ENCODE measurements around the gene SPATA9.
"Not testable (repeated sequence)": the region's sequence is repeated elsewhere in the genome, so short reads cannot be mapped to it uniquely, and the experiment has no call there.

SPATA9 gene

GRCh38 chr5:95646569-95647431, 36.0 kb downstream of the SPATA9 start, which contains the start of gene RFESD:
Gene RFESD, plus strand, starts transcription at chr5:95646777. Its CDS starts 5,495 bp downstream, at chr5:95652272.
- DNase-seq (ENCODE audit: low spot score): peak; percentile 97
- FAIRE-seq: peak; percentile 88

DNA sequence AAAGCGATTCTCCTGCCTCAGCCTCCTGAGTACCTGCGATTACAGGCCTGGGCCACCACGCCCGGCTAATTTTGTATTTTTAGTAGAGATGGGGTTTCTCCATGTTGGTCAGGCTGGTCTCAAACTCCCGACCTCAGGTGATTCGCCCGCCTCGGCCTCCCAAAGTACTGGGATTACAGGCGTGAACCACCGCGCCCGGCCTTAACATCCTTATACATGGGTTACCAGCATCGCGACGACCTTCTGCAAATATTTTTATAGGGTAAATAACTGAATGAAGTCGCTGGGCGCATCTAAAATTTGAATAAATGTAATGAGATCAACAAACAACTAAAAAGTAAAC, 36.6 kb downstream of the SPATA9 start:
- not testable (repeated sequence) for FAIRE-seq; DNase-seq (ENCODE audit: low spot score)

GRCh38 chr5:95644351-95645042, 38.3 kb downstream of the SPATA9 start:
- no peak for FAIRE-seq
- DNase-seq (ENCODE audit: low spot score): peak; percentile 56

- FAIRE-seq: no peak
- no peak for DNase-seq (ENCODE audit: low spot score)
Measured at GRCh38 chr5:95643152-95643551, 39.6 kb downstream of the SPATA9 start.

DNA sequence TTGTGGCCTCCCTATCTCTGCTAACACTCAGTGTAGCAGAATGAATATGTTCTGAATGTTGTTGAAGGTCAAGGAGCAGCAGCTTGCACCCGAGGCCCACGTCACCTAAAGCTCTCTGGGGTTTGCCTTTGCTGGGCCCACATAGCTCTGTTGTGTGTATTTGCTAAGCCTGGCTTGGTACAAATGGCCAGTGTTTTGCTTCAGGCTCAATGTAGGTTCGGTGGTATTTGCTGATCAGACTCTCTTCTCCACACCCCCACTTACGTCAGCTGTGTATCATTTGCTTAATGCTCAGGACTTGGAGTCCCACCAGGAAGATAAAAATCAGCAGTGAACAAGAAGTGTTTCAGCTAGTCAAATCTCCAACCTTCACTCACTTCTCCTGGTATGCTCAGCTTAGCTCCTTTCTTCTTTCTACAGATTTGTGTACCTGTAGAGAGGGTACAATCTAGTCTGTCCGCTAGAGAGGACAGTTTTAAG, 41.0 kb downstream of the SPATA9 start:
- FAIRE-seq: no peak
- DNase-seq (ENCODE audit: low spot score): no peak

DNA sequence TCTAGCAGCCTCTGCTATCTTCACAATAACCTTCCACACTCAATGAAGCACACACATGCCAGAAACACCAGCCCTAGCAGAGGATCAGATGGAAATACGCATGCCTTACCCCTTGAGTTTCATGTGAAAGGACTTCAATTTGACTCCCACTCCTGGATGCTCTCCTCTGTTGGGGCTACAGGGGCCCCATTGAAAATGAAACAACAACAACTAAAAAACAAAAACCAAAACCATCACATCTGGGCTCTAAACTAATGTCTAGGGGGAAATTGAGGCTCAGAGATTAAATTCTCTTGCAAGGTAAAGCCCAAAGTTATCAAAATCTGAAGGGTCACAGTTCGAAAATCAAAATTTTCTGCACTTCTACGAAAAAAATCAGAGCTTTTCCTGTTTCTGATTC, 44.2 kb downstream of the SPATA9 start:
- FAIRE-seq: no peak

GRCh38 chr5:95634081-95634480, 48.7 kb downstream of the SPATA9 start:
- DNase-seq (ENCODE audit: low spot score) (no peak), FAIRE-seq (no peak)

More for the DNA sequence above, 44.2 kb downstream of the SPATA9 start:
- no peak for DNase-seq (ENCODE audit: low spot score)

DNA sequence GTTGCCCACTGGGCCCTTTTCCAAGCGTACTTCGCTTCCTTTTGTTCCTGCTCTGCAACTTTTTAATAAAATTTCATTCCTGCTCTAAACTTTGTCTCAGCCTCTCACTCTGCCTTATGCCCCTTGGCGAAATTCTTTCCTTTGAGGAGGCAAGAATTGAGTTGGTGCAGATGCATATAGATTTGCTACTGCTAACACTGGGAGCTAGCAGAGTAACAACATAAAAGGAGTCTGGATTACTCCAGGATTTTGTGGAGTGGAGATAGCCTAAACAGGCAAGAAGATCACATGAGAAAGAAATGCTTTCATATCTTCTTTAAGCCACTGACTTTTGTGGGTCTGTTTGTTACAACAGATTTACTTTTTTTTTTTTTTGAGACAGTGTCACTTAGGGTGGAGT, 49.1 kb downstream of the SPATA9 start:
- DNase-seq (ENCODE audit: low spot score) (no peak), FAIRE-seq (no peak)

- not testable (repeated sequence) for DNase-seq (ENCODE audit: low spot score); FAIRE-seq
Measured at GRCh38 chr5:95632942-95633341, 49.8 kb downstream of the SPATA9 start.

DNA sequence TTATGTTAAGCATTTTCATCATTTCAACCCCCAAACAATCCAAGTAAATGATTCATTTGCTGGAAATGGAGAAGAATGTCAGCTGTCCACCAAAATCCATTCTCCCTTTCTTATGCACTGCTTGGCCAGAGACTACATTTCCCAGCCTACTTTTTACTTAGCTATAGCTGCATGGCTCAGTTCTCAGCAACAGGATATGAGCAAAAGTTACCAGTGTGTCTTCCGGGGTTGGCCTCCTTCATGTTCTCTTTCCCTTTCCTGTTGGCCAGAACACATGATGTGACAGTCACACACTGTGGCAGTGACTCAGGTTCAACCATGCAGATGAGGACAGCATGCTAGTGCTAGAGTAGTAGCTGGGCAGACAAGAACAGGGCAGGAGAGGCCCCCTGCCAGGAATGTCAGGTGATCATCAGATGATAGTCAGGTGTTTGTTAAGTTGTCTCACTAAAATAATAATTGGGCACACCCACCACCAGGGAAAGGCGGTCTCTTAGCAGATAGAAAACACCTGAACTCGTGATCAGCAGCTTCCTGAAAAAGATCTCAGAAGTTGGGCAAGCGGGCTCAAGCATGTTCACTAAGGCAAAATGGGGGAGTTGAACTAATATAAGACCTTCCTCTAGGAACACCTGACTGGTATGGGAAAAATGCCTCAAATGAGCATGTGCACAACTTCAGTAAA, 50.7 kb downstream of the SPATA9 start:
- DNase-seq (ENCODE audit: low spot score): peak; percentile 20
- no peak for FAIRE-seq

DNA sequence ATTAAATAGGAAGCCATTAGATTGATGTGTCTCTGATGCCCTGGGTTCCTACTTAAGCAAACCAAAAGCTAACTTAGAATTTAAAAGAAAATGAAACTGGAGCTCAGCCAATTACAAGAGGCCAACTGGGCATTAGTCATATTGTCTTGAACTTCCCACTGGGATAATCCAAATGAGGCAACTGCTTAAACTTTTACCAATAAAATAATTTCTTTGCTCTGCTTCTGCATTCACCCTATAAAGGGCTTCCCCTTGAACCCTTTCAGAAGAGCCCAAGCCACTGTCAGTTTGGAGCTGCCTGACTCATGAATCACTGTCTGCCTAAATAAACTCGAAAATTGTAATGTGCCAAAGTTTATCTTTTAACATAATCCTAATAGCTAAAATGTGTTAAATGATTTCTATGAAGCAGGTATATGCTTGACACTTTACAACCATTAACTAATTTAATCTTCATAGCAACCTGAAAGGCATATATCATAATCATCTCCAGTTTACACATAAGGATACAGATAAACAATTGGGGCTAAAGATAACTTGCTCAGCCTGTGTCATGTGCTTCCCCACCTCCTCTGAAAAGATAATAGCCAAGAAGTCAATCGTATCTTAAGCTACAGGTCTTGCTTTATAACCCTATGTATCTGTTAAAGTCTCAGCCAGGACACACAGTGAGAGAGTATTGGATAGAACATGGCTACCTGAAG, 51.4 kb downstream of the SPATA9 start:
- FAIRE-seq (no peak), DNase-seq (ENCODE audit: low spot score) (peak; percentile 23)

GRCh38 chr5:95630394-95630917, 52.3 kb downstream of the SPATA9 start:
- no peak for FAIRE-seq
- DNase-seq (ENCODE audit: low spot score): no peak

GRCh38 chr5:95628933-95629332, 53.9 kb downstream of the SPATA9 start:
- DNase-seq (ENCODE audit: low spot score) (no peak), FAIRE-seq (no peak)

GRCh38 chr5:95627971-95628810, 54.6 kb downstream of the SPATA9 start:
- FAIRE-seq (no peak), DNase-seq (ENCODE audit: low spot score) (no peak)

GRCh38 chr5:95626701-95627100, 56.1 kb downstream of the SPATA9 start:
- FAIRE-seq (no peak), DNase-seq (ENCODE audit: low spot score) (no peak)

DNA sequence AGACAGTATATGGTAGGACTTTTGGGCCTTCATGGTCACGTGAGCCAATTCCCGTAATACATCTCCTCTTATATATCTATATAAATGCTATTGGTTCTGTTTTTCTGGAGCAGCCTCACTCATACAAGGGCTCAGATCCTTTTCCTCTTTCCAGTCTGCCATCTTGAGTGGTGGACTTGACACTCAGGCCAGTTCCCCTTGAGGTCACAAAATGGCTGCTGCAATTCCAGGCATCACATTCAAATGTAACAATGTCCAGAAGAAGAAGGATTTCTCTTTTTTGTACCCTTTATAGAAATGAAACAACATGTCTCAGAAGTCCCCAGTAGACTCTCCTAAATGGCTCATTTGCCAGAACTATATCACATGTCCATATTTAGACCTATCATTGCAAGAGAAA, 58.4 kb downstream of the SPATA9 start:
- no peak for FAIRE-seq
- DNase-seq (ENCODE audit: low spot score): no peak

DNA sequence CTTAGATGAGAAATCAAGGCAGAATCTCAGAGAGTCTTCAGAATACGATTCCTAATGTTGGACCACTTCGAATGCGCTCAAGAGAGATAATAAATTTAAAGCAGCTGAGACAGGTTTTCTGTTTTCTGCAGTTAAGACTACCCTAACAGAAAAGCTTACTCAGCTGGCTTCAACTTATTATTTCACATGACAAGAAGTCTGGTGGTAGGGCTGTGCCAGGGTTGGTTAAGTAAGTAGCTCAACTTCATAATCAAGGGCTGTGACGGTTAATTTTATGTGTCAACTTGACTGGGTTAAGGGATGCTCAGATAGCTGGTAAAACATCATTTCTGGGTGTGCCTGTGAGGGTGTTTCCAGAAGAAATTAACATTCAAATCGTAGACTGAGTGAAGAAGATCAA, 59.1 kb downstream of the SPATA9 start:
- FAIRE-seq (no peak), DNase-seq (ENCODE audit: low spot score) (no peak)

- FAIRE-seq (no peak), DNase-seq (ENCODE audit: low spot score) (no peak)
Measured at GRCh38 chr5:95621839-95622629, 60.8 kb downstream of the SPATA9 start.
